HCT116 (cell line): Measurements from ENCODE around the gene PRR36. TPM values are rescaled to one million over a fixed set of nuclear protein-coding genes. Genes with fewer than 3 reads are reported as not detected.

Experiments used
- ATAC-seq: fragments of 200-7000 bp; cut with Tn5 transposase; 2 replicates; pipeline ENCODE4 v1.9.1; 2020; ENCODE audit warnings: mild to moderate bottlenecking, moderate library complexity
- BruUV-seq: library from RNA; stranded (reverse); fragments of 400-500 nt; replicated peaks from 2 replicates; lab custom pipeline; 2021; lab: Mats Ljungman, UMichigan
- CTCF ChIA-PET: fragments of 300-600 bp; sonication (Branson Sonifier 250); formaldehyde crosslinking; loops from one replicate; lab custom pipeline; 2021; ENCODE audit warnings: antibody characterized with exemption; lab: Charles Lee
- POLR2A ChIA-PET: fragments of 300-600, 350-600 bp; sonication (Branson Sonifier 250); formaldehyde crosslinking; loops from one replicate; lab custom pipeline; 2021; ENCODE audit warnings: antibody characterized with exemption; lab: Charles Lee
- RAD21 ChIA-PET, 2 experiments: fragments of 300-600 bp; sonication (Branson Sonifier 250); formaldehyde crosslinking; loops; one replicate each; lab custom pipeline; 2023; ENCODE audit warnings: low total read pairs in 2 of 2; ENCODE audit not compliant: uncharacterized antibody in 2 of 2, unreplicated experiment in 2 of 2, low non-redundant PET in 1 of 2; lab: Charles Lee
- DNase-seq: peaks from one replicate; pipeline ENCODE4 v3.0.0-alpha.2; 2010; ENCODE audit warnings: low read depth, low spot score
- H2AFZ ChIP-seq: fragments of 200-600 bp; shearing (Covaris generic), sonication (generic); 2 replicates; pipeline ENCODE4 v1.6.1; 2017; ENCODE audit warnings: low read depth, mixed run types, mixed read lengths, antibody characterized with exemption, low read length; ENCODE audit not compliant: poor library complexity, severe bottlenecking
- H3K27ac ChIP-seq: 2 replicates; pipeline ENCODE4 v1.5.1; 2012; ENCODE audit warnings: low read depth, low read length
- H3K27me3 ChIP-seq: fragments of 200-600 bp; sonication (generic); 2 replicates; pipeline ENCODE4 v1.6.1; 2016; ENCODE audit warnings: mixed run types, low read length, mixed read lengths; ENCODE audit not compliant: insufficient read depth
- H3K36me3 ChIP-seq, 2 experiments: fragments of 200-500 bp in 1 of 2; fragments of 200-600 bp in 1 of 2; sonication (Bioruptor generic) in 1 of 2; sonication (generic) in 1 of 2; 2 replicates each; pipeline versions ENCODE4 v1.5.1 to v1.6.1; 2014 to 2016; ENCODE audit warnings: low read length in 2 of 2, inconsistent platforms in 1 of 2, mixed read lengths in 1 of 2, mixed run types in 1 of 2; ENCODE audit not compliant: insufficient read depth in 2 of 2, control insufficient read depth in 1 of 2
- H3K4me1 ChIP-seq, 2 experiments: fragments of 200-600 bp in 1 of 2; sonication (generic) in 1 of 2; 2 replicates each; pipeline versions ENCODE4 v1.5.1 to v1.6.1; 2012 to 2017; ENCODE audit warnings: low read length in 2 of 2, inconsistent platforms in 1 of 2, mild to moderate bottlenecking in 1 of 2, mixed read lengths in 1 of 2, mixed run types in 1 of 2, moderate library complexity in 1 of 2; ENCODE audit not compliant: insufficient read depth in 2 of 2, control insufficient read depth in 1 of 2
- H3K4me2 ChIP-seq: fragments of 200-600 bp; sonication (generic); 2 replicates; pipeline ENCODE4 v1.6.1; 2017; ENCODE audit warnings: mixed run types, low read length, mixed read lengths
- H3K4me3 ChIP-seq, 2 experiments: fragments of 200-600 bp in 1 of 2; sonication (generic) in 1 of 2; replicated peaks in 1 of 2; 2 replicates each; pipeline ENCODE4 v1.5.1; 2011 to 2016; ENCODE audit warnings: low read length in 2 of 2, control low read depth in 1 of 2, low read depth in 1 of 2, mild to moderate bottlenecking in 1 of 2, mixed read lengths in 1 of 2, mixed run types in 1 of 2
- H3K79me2 ChIP-seq: fragments of 200-600 bp; sonication (generic); 2 replicates; pipeline ENCODE4 v1.6.1; 2017; ENCODE audit warnings: mild to moderate bottlenecking, mixed run types, low read length, moderate library complexity, mixed read lengths; ENCODE audit not compliant: insufficient read depth
- H3K9ac ChIP-seq: fragments of 200-600 bp; sonication (generic); 2 replicates; pipeline ENCODE4 v1.6.1; 2016; ENCODE audit warnings: low read length, mixed read lengths
- H3K9me2 ChIP-seq: fragments of 200-600 bp; sonication (generic), shearing (Covaris generic); 2 replicates; pipeline ENCODE4 v1.6.1; 2017; ENCODE audit warnings: mixed run types, mild to moderate bottlenecking, moderate library complexity; ENCODE audit not compliant: insufficient read depth
- H3K9me3 ChIP-seq, 2 experiments: fragments of 200-500 bp in 1 of 2; fragments of 200-600 bp in 1 of 2; sonication (Bioruptor generic) in 1 of 2; sonication (generic) in 1 of 2; 2 replicates each; pipeline ENCODE4 v1.6.1; 2014 to 2017; ENCODE audit warnings: low read length in 2 of 2, mixed read lengths in 2 of 2, inconsistent platforms in 1 of 2, low read depth in 1 of 2, mild to moderate bottlenecking in 1 of 2, mixed run types in 1 of 2, moderate library complexity in 1 of 2; ENCODE audit not compliant: control insufficient read depth in 1 of 2, insufficient read depth in 1 of 2
- H4K20me1 ChIP-seq: fragments of 200-600 bp; sonication (generic), shearing (Covaris generic); 2 replicates; pipeline ENCODE4 v1.6.1; 2017; ENCODE audit warnings: mixed run types, mild to moderate bottlenecking, moderate library complexity; ENCODE audit not compliant: insufficient read depth
- CEBPB ChIP-seq: IDR thresholded peaks from 2 replicates; pipeline ENCODE4 v1.6.1; 2012; ENCODE audit warnings: low read depth
- ELF1 ChIP-seq: IDR thresholded peaks from 2 replicates; pipeline ENCODE4 v1.6.1; 2012; ENCODE audit warnings: low read depth, borderline replicate concordance
- FOSL1 ChIP-seq: IDR thresholded peaks from 2 replicates; pipeline ENCODE4 v1.6.1; 2012; ENCODE audit warnings: low read depth
- SIN3A ChIP-seq: IDR thresholded peaks from 2 replicates; pipeline ENCODE4 v1.6.1; 2012; ENCODE audit warnings: low read depth
- SP1 ChIP-seq: IDR thresholded peaks from 2 replicates; pipeline ENCODE4 v1.6.1; 2012; ENCODE audit warnings: low read depth
- TCF7L2 ChIP-seq: IDR thresholded peaks from 2 replicates; pipeline ENCODE4 v1.7.0; 2011; ENCODE audit warnings: borderline replicate concordance, inconsistent platforms; ENCODE audit not compliant: insufficient read depth, insufficient read length; ENCODE audit errors: extremely low read depth
- ZFX ChIP-seq: fragments of 450-650 bp; IDR thresholded peaks from 2 replicates; pipeline ENCODE4 v1.6.1; 2017
- intact Hi-C: fragments of 100-400 bp; cut with micrococcal nuclease; formaldehyde crosslinking; loops from 2 replicates; pipeline ENCODE4 v1.10.0; 2022
- total RNA-seq: library from RNA; stranded (reverse); gene quantifications from one replicate; pipeline ENCODE4 v1.2.1, GENCODE V29; 2021; ENCODE audit not compliant: unreplicated experiment
- TF ChIP-seq, protein P1 (sequence below): IDR thresholded peaks from 2 replicates; pipeline ENCODE4 v1.6.1; 2011; ENCODE audit warnings: mild to moderate bottlenecking, low read length, moderate library complexity; ENCODE audit not compliant: insufficient replicate concordance; ENCODE audit errors: extremely low read depth
- TF ChIP-seq, protein P2 (sequence below): IDR thresholded peaks from 2 replicates; pipeline ENCODE4 v1.6.1; 2012

PRR36 gene
- total RNA-seq, 1 experiment from 2014 or later = 7.5 TPM

DNA sequence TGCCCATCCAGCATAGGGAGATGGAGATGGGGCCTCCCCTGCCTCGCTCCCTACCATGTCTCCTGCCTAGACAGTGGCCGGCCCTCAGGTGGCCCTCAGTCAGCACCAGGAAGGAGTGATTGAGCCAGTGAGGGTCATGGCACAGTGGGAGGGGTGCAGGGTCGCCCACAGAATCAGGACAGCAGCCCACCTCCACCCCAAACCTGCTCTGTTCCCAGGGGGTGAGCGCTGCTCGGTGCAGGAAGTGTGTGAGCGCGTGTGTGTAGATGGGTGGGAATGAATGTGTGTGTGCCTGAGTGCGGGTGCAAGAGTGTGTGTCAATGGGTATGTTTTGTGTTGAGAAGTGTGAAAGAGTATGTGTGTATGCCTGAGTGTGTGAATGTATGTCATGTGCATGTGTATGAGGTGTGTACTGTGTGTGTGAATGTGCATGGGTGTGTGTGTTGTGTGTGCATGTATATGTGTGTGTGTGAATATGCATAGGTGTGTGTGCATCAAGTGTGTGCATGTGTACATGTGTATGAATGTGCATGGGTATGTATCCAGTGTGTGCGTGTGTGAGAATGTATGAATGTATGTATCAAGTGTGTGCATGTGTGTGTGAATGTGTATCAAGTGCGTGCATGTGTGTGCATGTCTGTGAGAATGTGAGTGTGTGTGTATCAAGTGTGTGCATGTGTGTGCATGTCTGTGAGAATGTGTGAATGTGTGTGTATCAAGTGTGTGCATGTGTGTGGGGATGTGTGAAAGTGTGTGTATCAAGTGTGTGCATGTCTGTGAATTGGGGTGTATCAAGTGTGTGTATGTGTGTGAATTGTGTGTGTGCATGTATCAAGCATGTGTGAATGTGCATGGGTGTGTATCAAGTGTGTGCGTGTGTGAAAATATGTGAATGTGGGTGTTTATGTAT, 32.2 kb downstream of the PRR36 start:
- ChIA-PET CTCF (no interaction called here), RAD21 (no interaction called here), POLR2A (no interaction called here)
- no peaks in the 10 kb centered on the region for H3K27me3 ChIP-seq
- no peaks in the 10 kb centered on the region for H4K20me1 ChIP-seq
- H3K9me3 ChIP-seq = no peaks in the 10 kb centered on the region; a peak in 1 of 4 replicates
- no peaks in the 10 kb centered on the region for H3K36me3 ChIP-seq
- H3K4me2 ChIP-seq = no peak overlapping the region
- no peaks in the 10 kb centered on the region for H3K79me2 ChIP-seq
- peaks cover 20 to 36% of the 10 kb centered on the region in 2 experiments for H3K4me1 ChIP-seq
- H3K9me2 ChIP-seq = no peaks in the 10 kb centered on the region
- ATAC-seq = no peak
- BruUV-seq = no TSS peak
- no peak for DNase-seq
- no peak overlapping the region for H3K4me3 ChIP-seq
- intact Hi-C loops = no loop called here
- TF ChIP-seq SP1 (no peak), TCF7L2 (no peak), ZFX (no peak)
- no peak overlapping the region for H3K9ac ChIP-seq
- H2AFZ ChIP-seq = no peak overlapping the region
- no peak overlapping the region for H3K27ac ChIP-seq

DNA sequence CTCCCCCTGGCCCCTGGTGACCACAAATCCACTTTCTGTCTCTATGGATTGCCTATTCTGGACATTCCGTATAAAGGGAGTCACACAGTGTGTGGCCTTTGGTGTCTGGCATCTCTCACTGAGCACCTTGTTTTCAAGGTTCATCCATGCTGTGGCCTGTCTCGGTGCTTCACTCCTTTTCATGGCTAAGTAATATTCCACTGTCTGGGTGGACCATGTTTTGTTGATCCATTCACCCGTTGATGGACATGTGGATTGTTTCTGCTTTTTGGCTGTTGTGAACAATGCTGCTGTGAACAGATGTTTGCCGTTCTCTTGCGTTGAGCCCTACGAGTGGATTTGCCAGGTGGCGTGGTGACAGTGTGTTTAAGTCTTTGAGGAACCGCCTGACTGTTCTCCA, 33.6 kb downstream of the PRR36 start:
- CTCF ChIA-PET = no interaction called here
- no TSS peak for BruUV-seq
- Histone ChIP-seq H3K27ac (no peak overlapping the region), H3K4me1 (peaks cover 23 to 48% of the 10 kb centered on the region in 2 experiments), H4K20me1 (no peaks in the 10 kb centered on the region), H3K9me2 (no peaks in the 10 kb centered on the region), H3K27me3 (no peaks in the 10 kb centered on the region), H3K9ac (no peak overlapping the region), H3K36me3 (no peaks in the 10 kb centered on the region), H3K79me2 (no peaks in the 10 kb centered on the region), H3K9me3 (no peaks in the 10 kb centered on the region; a peak in 1 of 4 replicates), H2AFZ (no peak overlapping the region), H3K4me2 (no peak overlapping the region), H3K4me3 (no peak overlapping the region)
- ATAC-seq (no peak), DNase-seq (no peak)
- RAD21 ChIA-PET = no interaction called here
- intact Hi-C loops = no loop called here
- TF ChIP-seq, protein P1, sequence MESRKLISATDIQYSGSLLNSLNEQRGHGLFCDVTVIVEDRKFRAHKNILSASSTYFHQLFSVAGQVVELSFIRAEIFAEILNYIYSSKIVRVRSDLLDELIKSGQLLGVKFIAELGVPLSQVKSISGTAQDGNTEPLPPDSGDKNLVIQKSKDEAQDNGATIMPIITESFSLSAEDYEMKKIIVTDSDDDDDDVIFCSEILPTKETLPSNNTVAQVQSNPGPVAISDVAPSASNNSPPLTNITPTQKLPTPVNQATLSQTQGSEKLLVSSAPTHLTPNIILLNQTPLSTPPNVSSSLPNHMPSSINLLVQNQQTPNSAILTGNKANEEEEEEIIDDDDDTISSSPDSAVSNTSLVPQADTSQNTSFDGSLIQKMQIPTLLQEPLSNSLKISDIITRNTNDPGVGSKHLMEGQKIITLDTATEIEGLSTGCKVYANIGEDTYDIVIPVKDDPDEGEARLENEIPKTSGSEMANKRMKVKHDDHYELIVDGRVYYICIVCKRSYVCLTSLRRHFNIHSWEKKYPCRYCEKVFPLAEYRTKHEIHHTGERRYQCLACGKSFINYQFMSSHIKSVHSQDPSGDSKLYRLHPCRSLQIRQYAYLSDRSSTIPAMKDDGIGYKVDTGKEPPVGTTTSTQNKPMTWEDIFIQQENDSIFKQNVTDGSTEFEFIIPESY = no peak
- TF ChIP-seq CEBPB = no peak
- TF ChIP-seq ELF1 = no peak
- TF ChIP-seq, protein P2, sequence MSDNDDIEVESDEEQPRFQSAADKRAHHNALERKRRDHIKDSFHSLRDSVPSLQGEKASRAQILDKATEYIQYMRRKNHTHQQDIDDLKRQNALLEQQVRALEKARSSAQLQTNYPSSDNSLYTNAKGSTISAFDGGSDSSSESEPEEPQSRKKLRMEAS = no peak
- TF ChIP-seq SIN3A = no peak
- TF ChIP-seq FOSL1 = no peak
- TF ChIP-seq ZFX = no peak
- POLR2A ChIA-PET = no interaction called here
